ENCODE data around the gene PHETA1. TPM values are rescaled to one million over a fixed set of nuclear protein-coding genes. Genes with fewer than 3 reads are reported as not detected.

The PHETA1 gene
- total and polyA plus RNA-seq, 2 donors (not counting 1 experiment from before 2014, with no cell fraction given): 7.4 to 9.4 TPM

DNA sequence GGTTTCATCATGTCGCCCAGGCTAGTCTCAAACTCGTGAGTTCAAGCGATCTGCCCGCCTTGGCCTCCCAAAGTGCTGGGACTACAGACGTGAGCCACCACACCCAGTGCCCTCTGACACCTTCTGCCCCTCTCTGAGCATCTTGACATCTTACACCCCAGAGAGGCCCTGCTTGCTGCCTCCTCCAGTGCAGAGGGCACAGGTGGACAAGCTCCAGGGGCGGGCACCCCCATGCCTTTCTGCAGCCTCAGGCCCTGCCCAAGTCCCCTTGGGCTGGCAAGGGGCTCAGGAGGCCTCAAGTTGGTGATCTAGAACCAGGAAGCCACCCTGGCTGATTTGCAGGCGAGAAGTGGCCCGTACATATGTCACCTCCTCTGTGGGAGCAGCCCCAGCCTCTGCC, 25.6 kb upstream of the PHETA1 start:
- Mint-ChIP-seq H3K9me3 (ENCODE audit: insufficient read depth) (no peaks in the 10 kb centered on the region), H3K4me3 (no peak overlapping the region), H3K27me3 (no peaks in the 10 kb centered on the region), H3K4me1 (peaks cover 27% of the 10 kb centered on the region), H3K27ac (no peak overlapping the region)
- H3K79me2 ChIP-seq (ENCODE audit: control insufficient read depth, insufficient read depth, low read length): no peaks in the 10 kb centered on the region
- no peak for ATAC-seq (ENCODE audit: low read depth)
- H3K36me3 ChIP-seq (replicated peaks in 1 of 2; ENCODE audit: control extremely low read depth in 1 of 2, control insufficient read depth in 1 of 2, extremely low read depth in 1 of 2, insufficient read depth in 2 of 2, low read length in 1 of 2): no peaks in the 10 kb centered on the region
- intact Hi-C loops (cut with micrococcal nuclease): no loop called here
- H3K9ac ChIP-seq (ENCODE audit: low read length): no peak overlapping the region
- peaks cover 6 to 27% of the 10 kb centered on the region in 2 donors for H3K4me1 ChIP-seq (ENCODE audit: control insufficient read depth in 2 of 2, insufficient read depth in 2 of 2, low read length in 2 of 2)
- H3K4me2 ChIP-seq (replicated peaks; ENCODE audit: low read depth, low read length, poor library complexity, severe bottlenecking): no peak overlapping the region
- TF ChIP-seq, protein P1, sequence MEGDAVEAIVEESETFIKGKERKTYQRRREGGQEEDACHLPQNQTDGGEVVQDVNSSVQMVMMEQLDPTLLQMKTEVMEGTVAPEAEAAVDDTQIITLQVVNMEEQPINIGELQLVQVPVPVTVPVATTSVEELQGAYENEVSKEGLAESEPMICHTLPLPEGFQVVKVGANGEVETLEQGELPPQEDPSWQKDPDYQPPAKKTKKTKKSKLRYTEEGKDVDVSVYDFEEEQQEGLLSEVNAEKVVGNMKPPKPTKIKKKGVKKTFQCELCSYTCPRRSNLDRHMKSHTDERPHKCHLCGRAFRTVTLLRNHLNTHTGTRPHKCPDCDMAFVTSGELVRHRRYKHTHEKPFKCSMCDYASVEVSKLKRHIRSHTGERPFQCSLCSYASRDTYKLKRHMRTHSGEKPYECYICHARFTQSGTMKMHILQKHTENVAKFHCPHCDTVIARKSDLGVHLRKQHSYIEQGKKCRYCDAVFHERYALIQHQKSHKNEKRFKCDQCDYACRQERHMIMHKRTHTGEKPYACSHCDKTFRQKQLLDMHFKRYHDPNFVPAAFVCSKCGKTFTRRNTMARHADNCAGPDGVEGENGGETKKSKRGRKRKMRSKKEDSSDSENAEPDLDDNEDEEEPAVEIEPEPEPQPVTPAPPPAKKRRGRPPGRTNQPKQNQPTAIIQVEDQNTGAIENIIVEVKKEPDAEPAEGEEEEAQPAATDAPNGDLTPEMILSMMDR (IDR thresholded peaks at IDR 0.05): no peak
- no peak for TF ChIP-seq EZH2 (IDR thresholded peaks at IDR 0.05; ENCODE audit: borderline replicate concordance, insufficient read depth, low read depth, low read length, poor library complexity, severe bottlenecking)
- WGBS (ENCODE audit: insufficient coverage): 90% methylated on average over 7 of the region's 8 CpGs
- H4K20me1 ChIP-seq (ENCODE audit: control insufficient read depth, insufficient read depth, low read length, poor library complexity, severe bottlenecking): no peaks in the 10 kb centered on the region
- no peaks in the 10 kb centered on the region for H3K9me3 ChIP-seq (ENCODE audit: control extremely low read depth in 1 of 3, control insufficient read depth in 2 of 3, insufficient read depth in 1 of 3, low read length in 2 of 3)
- H3K4me3 ChIP-seq (ENCODE audit: control extremely low read depth in 1 of 5, extremely low read depth in 1 of 5, insufficient read depth in 1 of 5, low read depth in 2 of 5, low read length in 4 of 5): no peak overlapping the region
- POLR2A ChIA-PET: no interaction called here
- DNase-seq: no peak
- no peak overlapping the region for H3K27ac ChIP-seq (ENCODE audit: low read length in 2 of 2)
- H3K27me3 ChIP-seq (replicated peaks in 1 of 4; ENCODE audit: control extremely low read depth in 1 of 4, control insufficient read depth in 3 of 4, insufficient read depth in 4 of 4, low read length in 3 of 4): no peaks in the 10 kb centered on the region
- H2AFZ ChIP-seq (ENCODE audit: insufficient read depth, low read depth, low read length, poor library complexity, severe bottlenecking): no peak overlapping the region
- CTCF ChIA-PET: interaction anchor here (8.9 to 22.7 kb wide), 2 partner anchors 49 to 134 kb away, joined by 162 to 1472 read pairs; no protein-coding TSS in a partner anchor

- no peaks in the 10 kb centered on the region for H3K9me3 Mint-ChIP-seq (ENCODE audit: insufficient read depth)
- no peak overlapping the region for H3K4me3 Mint-ChIP-seq
- no peaks in the 10 kb centered on the region for H3K27me3 Mint-ChIP-seq
Measured at GRCh38 chr12:111393700-111394300, 24.9 kb upstream of the PHETA1 start.

More at GRCh38 chr12:111393700-111394300, 24.9 kb upstream of the PHETA1 start:
- POLR2A ChIA-PET: no interaction called here
- H3K4me1 ChIP-seq (ENCODE audit: control insufficient read depth in 2 of 2, insufficient read depth in 2 of 2, low read length in 2 of 2): peaks cover 6 to 25% of the 10 kb centered on the region in 2 donors
- ATAC-seq (ENCODE audit: low read depth) (no peak), DNase-seq (no peak)
- H3K79me2 ChIP-seq (ENCODE audit: control insufficient read depth, insufficient read depth, low read length): no peaks in the 10 kb centered on the region
- H4K20me1 ChIP-seq (ENCODE audit: control insufficient read depth, insufficient read depth, low read length, poor library complexity, severe bottlenecking): no peaks in the 10 kb centered on the region
- CTCF ChIA-PET: interaction anchor here (0.8 to 22.7 kb wide), 4 partner anchors 11 to 135 kb away, joined by 3 to 1472 read pairs (median 84); no protein-coding TSS in a partner anchor
- no peak overlapping the region for H3K4me3 ChIP-seq (ENCODE audit: control extremely low read depth in 1 of 5, extremely low read depth in 1 of 5, insufficient read depth in 1 of 5, low read depth in 2 of 5, low read length in 4 of 5)
- H2AFZ ChIP-seq (ENCODE audit: insufficient read depth, low read depth, low read length, poor library complexity, severe bottlenecking): no peak overlapping the region
- no peak overlapping the region for H3K27ac ChIP-seq (ENCODE audit: low read length in 2 of 2)
- H3K4me1 Mint-ChIP-seq: peaks cover 27% of the 10 kb centered on the region
- no peaks in the 10 kb centered on the region for H3K27me3 ChIP-seq (replicated peaks in 1 of 4; ENCODE audit: control extremely low read depth in 1 of 4, control insufficient read depth in 3 of 4, insufficient read depth in 4 of 4, low read length in 3 of 4)
- intact Hi-C loops (cut with micrococcal nuclease): no loop called here
- H3K4me2 ChIP-seq (replicated peaks; ENCODE audit: low read depth, low read length, poor library complexity, severe bottlenecking): no peak overlapping the region
- no peaks in the 10 kb centered on the region for H3K9me3 ChIP-seq (ENCODE audit: control extremely low read depth in 1 of 3, control insufficient read depth in 2 of 3, insufficient read depth in 1 of 3, low read length in 2 of 3)
- H3K27ac Mint-ChIP-seq: peak overlapping the region; percentile 72
- WGBS (ENCODE audit: insufficient coverage): 63% methylated on average over 8 of the region's 8 CpGs
- no peak for TF ChIP-seq EZH2 (IDR thresholded peaks at IDR 0.05; ENCODE audit: borderline replicate concordance, insufficient read depth, low read depth, low read length, poor library complexity, severe bottlenecking)
- TF ChIP-seq, protein P1 (IDR thresholded peaks at IDR 0.05): no peak
- H3K36me3 ChIP-seq (replicated peaks in 1 of 2; ENCODE audit: control extremely low read depth in 1 of 2, control insufficient read depth in 1 of 2, extremely low read depth in 1 of 2, insufficient read depth in 2 of 2, low read length in 1 of 2): no peaks in the 10 kb centered on the region
- no peak overlapping the region for H3K9ac ChIP-seq (ENCODE audit: low read length)
